Activated naive CD8-positive, alpha-beta T cell treated with anti-CD3 and anti-CD28 coated beads, Interleukin-2, amount 10 ng/mL, durations not matched to agents 7 days and 5 days (primary cell): ENCODE data around the gene ZNF397. TPM values are rescaled to one million over a fixed set of nuclear protein-coding genes. Genes with fewer than 3 reads are reported as not detected.
"Not testable (repeated sequence)": the region's sequence is repeated elsewhere in the genome, so short reads cannot be mapped to it uniquely, and the experiment has no call there.

Experiments
- ATAC-seq: fragments of 150-1000 bp; cut with Tn5 transposase; one replicate; pipeline ENCODE4 v1.10.0; 2021; ENCODE audit warnings: low read depth, moderate library complexity
- POLR2A ChIA-PET: fragments of 350-600 bp; sonication (Branson Sonifier 250); formaldehyde crosslinking; loops from one replicate; lab custom pipeline; 2021; ENCODE audit warnings: antibody characterized with exemption; lab: Charles Lee
- DNase-seq: peaks from one replicate; pipeline ENCODE4 v3.0.0; 2021
- H3K27ac Mint-ChIP-seq: one replicate; pipeline ENCODE4 v1.8.0; 2022; ENCODE audit warnings: mild to moderate bottlenecking, mixed read lengths
- H3K27me3 Mint-ChIP-seq: one replicate; pipeline ENCODE4 v1.8.0; 2022; ENCODE audit warnings: mild to moderate bottlenecking, moderate library complexity, mixed read lengths
- H3K36me3 Mint-ChIP-seq: one replicate; pipeline ENCODE4 v1.8.0; 2021; ENCODE audit warnings: mild to moderate bottlenecking, mixed read lengths
- H3K4me1 Mint-ChIP-seq: one replicate; pipeline ENCODE4 v1.8.0; 2021; ENCODE audit warnings: mixed read lengths
- H3K4me3 Mint-ChIP-seq: one replicate; pipeline ENCODE4 v1.8.0; 2022; ENCODE audit warnings: mild to moderate bottlenecking, moderate library complexity, mixed read lengths
- H3K9me3 Mint-ChIP-seq: one replicate; pipeline ENCODE4 v1.8.0; 2021; ENCODE audit warnings: mixed read lengths
- total RNA-seq, 2 experiments: library from RNA; stranded (reverse); gene quantifications; one replicate each; pipeline ENCODE4 v1.2.3, GENCODE V29; 2021

Gene ZNF397
- total RNA-seq, result 10 to 100 TPM; 20.9 to 26.1 TPM

GRCh38 chr18:35240664-35241447 lies at the start of gene ZNF397:
Gene ZNF397 (plus strand): TSS chr18:35241034. CDS start chr18:35242471, 1,437 bp downstream.
- DNase-seq, result peak; percentile 94
- ATAC-seq, result peak; percentile 99
- H3K27ac Mint-ChIP-seq, result peak within 1 kb of the TSS; percentile 89
- no peaks in the 10 kb centered on the region for H3K27me3 Mint-ChIP-seq
- H3K4me3 Mint-ChIP-seq, result peak within 1 kb of the TSS; percentile 96
- H3K4me1 Mint-ChIP-seq, result peaks cover 5% of the 10 kb centered on the region
- H3K9me3 Mint-ChIP-seq, result peaks cover 24% of the 10 kb centered on the region
- peaks cover 40% of the 10 kb centered on the region for H3K36me3 Mint-ChIP-seq
- POLR2A ChIA-PET, result interaction anchor here (0.6 to 2.5 kb wide), 12 partner anchors 26 to 378 kb away, joined by 3 to 21 read pairs (median 4); partner anchors contain the start of genes ZNF24, ZNF396 and ZSCAN30

- POLR2A ChIA-PET, result no interaction called here
- no peaks in the 10 kb centered on the region for H3K36me3 Mint-ChIP-seq
These were observed 49.2 kb upstream of the ZNF397 start for GRCh38 chr18:35191698-35192025.

DNA sequence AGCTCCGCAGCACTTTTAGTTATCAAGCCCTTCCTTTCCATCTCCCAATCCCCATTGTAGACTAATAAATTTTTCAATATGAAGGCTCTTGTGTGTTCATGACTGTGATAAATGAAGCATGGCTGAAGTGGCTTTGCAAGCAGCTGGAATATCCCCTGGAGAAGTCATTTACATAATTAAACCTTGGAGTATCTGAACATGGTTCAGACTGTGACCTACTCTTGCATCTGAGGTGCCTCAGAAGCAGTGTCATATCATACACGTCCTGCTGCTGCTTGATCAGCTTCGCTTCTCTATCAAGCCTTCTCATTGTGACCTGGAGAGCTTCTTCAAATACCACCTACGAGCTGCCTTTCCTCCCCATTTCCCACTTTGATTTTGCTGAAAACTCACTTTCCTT lies 48.4 kb upstream of the ZNF397 start:
- H3K27ac Mint-ChIP-seq, result no peak overlapping the region
- H3K36me3 Mint-ChIP-seq, result no peaks in the 10 kb centered on the region
- POLR2A ChIA-PET, result no interaction called here
- DNase-seq (no peak), ATAC-seq (no peak)
- no peak overlapping the region for H3K4me3 Mint-ChIP-seq
- peaks cover 4% of the 10 kb centered on the region for H3K4me1 Mint-ChIP-seq
- peaks cover 2% of the 10 kb centered on the region for H3K27me3 Mint-ChIP-seq
- H3K9me3 Mint-ChIP-seq, result no peaks in the 10 kb centered on the region

More at GRCh38 chr18:35191698-35192025, 49.2 kb upstream of the ZNF397 start:
- no peaks in the 10 kb centered on the region for H3K9me3 Mint-ChIP-seq
- no peak overlapping the region for H3K27ac Mint-ChIP-seq
- DNase-seq (no peak), ATAC-seq (no peak)
- peaks cover 3% of the 10 kb centered on the region for H3K27me3 Mint-ChIP-seq
- no peak overlapping the region for H3K4me3 Mint-ChIP-seq
- H3K4me1 Mint-ChIP-seq, result peaks cover 4% of the 10 kb centered on the region

- Mint-ChIP-seq H3K27me3 (peaks cover 2% of the 10 kb centered on the region), H3K9me3 (no peaks in the 10 kb centered on the region), H3K4me1 (peaks cover 4% of the 10 kb centered on the region), H3K36me3 (no peaks in the 10 kb centered on the region), H3K4me3 (no peak overlapping the region), H3K27ac (no peak overlapping the region)
- DNase-seq (no peak), ATAC-seq (no peak)
- POLR2A ChIA-PET, result no interaction called here
These were observed 47.5 kb upstream of the ZNF397 start for GRCh38 chr18:35193316-35193715.

DNA sequence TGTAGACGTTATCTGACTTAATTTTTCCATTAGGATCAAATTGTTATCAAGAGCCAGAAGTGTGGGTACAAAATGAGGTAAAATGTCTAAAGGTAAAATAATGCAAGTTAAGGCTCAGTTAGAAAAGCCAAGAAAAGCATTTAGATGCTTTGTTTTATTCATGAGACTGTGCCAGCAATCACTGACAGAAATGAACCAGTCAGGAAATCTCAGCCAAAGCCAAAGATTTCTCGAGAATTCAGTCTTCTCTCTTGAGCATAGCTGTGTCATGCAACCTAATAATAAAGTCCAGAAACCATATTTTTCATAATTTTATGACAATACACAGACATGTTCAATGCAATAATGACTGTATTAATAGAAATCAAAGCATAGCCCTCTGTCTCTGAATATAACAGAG lies 43.5 kb upstream of the ZNF397 start:
- POLR2A ChIA-PET, result no interaction called here
- Mint-ChIP-seq H3K4me3 (no peak overlapping the region), H3K9me3 (no peaks in the 10 kb centered on the region), H3K27me3 (peaks cover 4% of the 10 kb centered on the region), H3K27ac (no peak overlapping the region), H3K4me1 (no peaks in the 10 kb centered on the region), H3K36me3 (no peaks in the 10 kb centered on the region)
- DNase-seq (no peak), ATAC-seq (no peak)

DNA sequence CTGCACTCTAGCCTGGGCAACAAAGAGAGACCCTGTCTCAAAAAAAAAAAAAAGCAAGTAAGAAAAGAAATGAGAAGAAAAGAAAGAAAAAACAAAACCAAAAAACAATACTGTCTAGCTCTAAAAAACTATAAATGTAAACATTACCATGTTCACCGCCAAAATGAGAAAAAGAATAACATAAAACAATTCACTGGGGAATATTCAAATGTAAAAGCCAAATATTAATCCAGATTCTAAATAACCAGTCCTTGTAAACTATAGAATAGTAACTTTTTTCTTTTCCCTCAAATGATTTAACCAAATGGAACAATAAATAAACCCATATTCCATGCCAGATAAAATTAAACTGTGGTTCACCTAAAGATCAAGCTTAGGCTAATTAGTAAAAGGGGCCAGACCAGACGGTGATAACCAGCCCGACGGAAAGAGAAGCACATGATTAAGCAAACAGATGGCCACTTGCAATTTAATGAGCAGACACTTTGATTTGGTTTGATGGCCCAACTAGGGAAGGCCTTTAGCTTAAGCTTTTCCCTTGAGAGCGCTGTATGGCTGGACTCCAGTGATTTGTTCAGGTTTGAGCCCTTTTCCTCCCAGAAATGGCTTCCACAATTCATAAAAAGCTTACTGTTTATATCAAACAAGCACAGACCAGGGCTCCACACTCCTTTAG lies 39.4 kb upstream of the ZNF397 start:
- ATAC-seq (no peak), DNase-seq (no peak)
- no peaks in the 10 kb centered on the region for H3K4me1 Mint-ChIP-seq
- no peak overlapping the region for H3K27ac Mint-ChIP-seq
- no peak overlapping the region for H3K4me3 Mint-ChIP-seq
- peaks cover 6% of the 10 kb centered on the region for H3K27me3 Mint-ChIP-seq
- peaks cover 2% of the 10 kb centered on the region for H3K36me3 Mint-ChIP-seq
- POLR2A ChIA-PET, result no interaction called here
- peaks cover 11% of the 10 kb centered on the region for H3K9me3 Mint-ChIP-seq

GRCh38 chr18:35203067-35203466 lies 37.8 kb upstream of the ZNF397 start:
- Mint-ChIP-seq H3K9me3 (peaks cover 11% of the 10 kb centered on the region), H3K36me3 (peaks cover 2% of the 10 kb centered on the region), H3K4me3 (no peak overlapping the region), H3K27me3 (peaks cover 5% of the 10 kb centered on the region), H3K4me1 (no peaks in the 10 kb centered on the region), H3K27ac (no peak overlapping the region)
- POLR2A ChIA-PET, result no interaction called here
- DNase-seq, result no peak
- ATAC-seq, result no peak

DNA sequence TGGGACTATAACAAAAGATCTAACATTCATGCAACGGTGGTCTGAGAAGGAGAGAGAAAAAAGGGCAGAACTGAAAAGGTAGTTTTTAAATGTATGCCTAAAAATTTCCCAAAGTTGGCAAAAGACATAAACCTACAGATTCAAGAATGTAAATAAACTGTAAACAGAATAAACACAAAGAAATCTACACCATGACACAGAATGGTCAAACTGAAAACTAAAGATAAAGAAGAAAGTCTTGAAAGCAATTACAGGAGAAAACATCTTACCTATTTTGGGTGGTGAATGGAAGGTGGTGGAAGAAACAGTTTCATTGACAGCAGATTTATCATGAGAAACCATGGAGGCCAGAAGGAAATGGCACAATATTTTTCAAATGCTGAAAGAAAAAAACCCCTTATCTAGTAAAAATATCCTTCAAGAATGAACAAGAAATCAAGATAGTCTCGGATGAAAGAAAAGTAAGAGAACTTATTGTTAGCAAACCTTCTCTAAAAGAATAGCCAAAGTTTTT lies 35.6 kb upstream of the ZNF397 start:
- peaks cover 11% of the 10 kb centered on the region for H3K9me3 Mint-ChIP-seq
- ATAC-seq, result no peak
- POLR2A ChIA-PET, result no interaction called here

DNA sequence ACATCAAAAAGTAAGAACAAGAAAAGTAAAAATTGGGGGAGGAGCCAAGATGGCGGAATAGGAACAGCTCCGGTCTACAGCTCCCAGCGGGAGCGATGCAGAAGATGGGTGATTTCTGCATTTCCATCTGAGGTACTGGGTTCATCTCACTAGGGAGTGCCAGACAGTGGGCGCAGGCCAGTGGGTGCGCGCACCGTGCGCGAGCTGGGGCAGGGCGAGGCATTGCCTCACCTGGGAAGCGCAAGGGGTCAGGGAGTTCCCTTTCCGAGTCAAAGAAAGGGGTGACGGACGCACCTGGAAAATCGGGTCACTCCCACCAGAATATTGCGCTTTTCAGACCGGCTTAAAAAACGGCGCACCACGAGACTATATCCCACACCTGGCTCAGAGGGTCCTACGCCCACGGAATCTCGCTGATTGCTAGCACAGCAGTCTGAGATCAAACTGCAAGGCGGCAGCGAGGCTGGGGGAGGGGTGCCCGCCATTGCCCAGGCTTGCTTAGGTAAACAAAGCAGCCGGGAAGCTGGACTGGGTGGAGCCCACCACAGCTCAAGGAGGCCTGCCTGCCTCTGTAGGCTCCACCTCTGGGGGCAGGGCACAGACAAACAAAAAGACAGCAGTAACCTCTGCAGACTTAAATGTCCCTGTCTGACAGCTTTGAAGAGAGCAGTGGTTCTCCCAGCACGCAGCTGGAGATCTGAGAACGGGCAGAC lies 34.9 kb upstream of the ZNF397 start:
- POLR2A ChIA-PET, H3K4me3 Mint-ChIP-seq, DNase-seq: not testable (repeated sequence)

More for the DNA sequence above, 35.6 kb upstream of the ZNF397 start:
- no peak for DNase-seq
- Mint-ChIP-seq H3K4me1 (no peaks in the 10 kb centered on the region), H3K27me3 (peaks cover 5% of the 10 kb centered on the region), H3K27ac (no peak overlapping the region), H3K36me3 (peaks cover 2% of the 10 kb centered on the region), H3K4me3 (no peak overlapping the region)

GRCh38 chr18:35215026-35215425 lies 25.8 kb upstream of the ZNF397 start:
- POLR2A ChIA-PET, result interaction anchor here (0.5 kb wide), 1 partner anchor 32 kb away, joined by 3 read pairs; no protein-coding TSS in a partner anchor
- H3K27me3 Mint-ChIP-seq, result peaks cover 8% of the 10 kb centered on the region
- H3K27ac Mint-ChIP-seq, result no peak overlapping the region
- H3K36me3 Mint-ChIP-seq, result no peaks in the 10 kb centered on the region
- ATAC-seq, result no peak
- no peaks in the 10 kb centered on the region for H3K9me3 Mint-ChIP-seq
- H3K4me1 Mint-ChIP-seq, result no peaks in the 10 kb centered on the region
- no peak for DNase-seq
- no peak overlapping the region for H3K4me3 Mint-ChIP-seq

More for the DNA sequence above, 34.9 kb upstream of the ZNF397 start:
- peaks cover 11% of the 10 kb centered on the region for H3K9me3 Mint-ChIP-seq
- H3K36me3 Mint-ChIP-seq, H3K27me3 Mint-ChIP-seq, H3K27ac Mint-ChIP-seq, ATAC-seq, H3K4me1 Mint-ChIP-seq: not testable (repeated sequence)

- H3K27ac Mint-ChIP-seq, H3K4me1 Mint-ChIP-seq, DNase-seq, H3K27me3 Mint-ChIP-seq, H3K36me3 Mint-ChIP-seq, ATAC-seq, H3K4me3 Mint-ChIP-seq, H3K9me3 Mint-ChIP-seq, POLR2A ChIA-PET: not testable (repeated sequence)
These were observed 24.2 kb upstream of the ZNF397 start for GRCh38 chr18:35216611-35217010.

- H3K27me3 Mint-ChIP-seq, ATAC-seq, H3K4me1 Mint-ChIP-seq, H3K36me3 Mint-ChIP-seq, H3K4me3 Mint-ChIP-seq, DNase-seq, H3K27ac Mint-ChIP-seq, H3K9me3 Mint-ChIP-seq, POLR2A ChIA-PET: not testable (repeated sequence)
These were observed 21.5 kb upstream of the ZNF397 start for GRCh38 chr18:35219331-35219730.

- H3K4me3 Mint-ChIP-seq, result no peak overlapping the region
- no peaks in the 10 kb centered on the region for H3K9me3 Mint-ChIP-seq
- POLR2A ChIA-PET, result no interaction called here
- H3K4me1 Mint-ChIP-seq, result no peaks in the 10 kb centered on the region
- no peak for DNase-seq
- no peaks in the 10 kb centered on the region for H3K36me3 Mint-ChIP-seq
- peaks cover 4% of the 10 kb centered on the region for H3K27me3 Mint-ChIP-seq
- ATAC-seq, result no peak
- no peak overlapping the region for H3K27ac Mint-ChIP-seq
These were observed 20.4 kb upstream of the ZNF397 start for GRCh38 chr18:35220424-35220823.
